ELR (cell line): Measurements from ENCODE around the gene ACP4.

Experiments used
- DNase-seq: peaks from one replicate; pipeline ENCODE4 v3.0.0-alpha.2; 2015; ENCODE audit warnings: low read depth

The ACP4 gene

DNA sequence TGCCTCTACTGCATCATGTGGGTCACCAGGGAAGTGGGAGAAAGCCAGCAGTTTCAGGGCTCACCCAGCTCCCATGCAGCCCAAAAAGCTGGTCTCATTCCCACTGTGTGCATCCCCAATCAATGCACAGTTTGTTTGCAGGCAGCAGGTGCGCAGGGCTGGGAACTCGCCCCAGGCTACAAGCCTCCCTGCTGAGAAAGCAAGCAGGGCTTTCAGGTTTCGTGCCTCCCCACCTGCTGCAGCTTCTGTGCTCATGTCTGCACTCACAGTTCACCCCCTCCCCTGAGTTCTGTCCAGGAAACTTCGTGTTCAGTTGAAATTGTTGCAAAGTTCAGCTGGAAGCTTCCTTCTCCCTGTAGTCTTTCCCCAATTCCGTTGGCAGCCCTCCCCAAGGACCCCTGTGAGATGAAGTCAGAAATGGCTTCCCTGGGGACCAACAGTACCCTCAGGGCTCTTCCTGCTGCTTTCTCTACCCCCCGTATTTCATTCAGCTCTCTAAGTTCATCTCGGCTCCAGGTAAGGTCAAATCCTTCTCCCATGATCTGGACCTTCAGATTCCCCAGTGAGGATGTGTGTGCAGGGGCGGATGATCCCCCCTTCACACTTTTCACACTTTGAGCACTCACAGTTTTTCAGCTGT is 54.2 kb downstream of the ACP4 start:
- DNase-seq, result no peak
